Endothelial cell of umbilical vein (primary cell): ENCODE data around the gene JADE3. TPM values are rescaled to one million over a fixed set of nuclear protein-coding genes. Genes with fewer than 3 reads are reported as not detected.

Experiments
- BruUV-seq: library from RNA; stranded (reverse); fragments of 400-500 nt; replicated peaks from 2 replicates; lab custom pipeline; 2021; lab: Mats Ljungman, UMichigan
- CTCF ChIA-PET: fragments of 300-600, 350-600 bp; sonication (Branson Sonifier 250); formaldehyde crosslinking; loops from one replicate; lab custom pipeline; 2021; ENCODE audit warnings: antibody characterized with exemption, inconsistent platforms; lab: Charles Lee
- POLR2A ChIA-PET: fragments of 300-600, 350-600 bp; sonication (Branson Sonifier 250); formaldehyde crosslinking; loops from one replicate; lab custom pipeline; 2021; ENCODE audit warnings: antibody characterized with exemption, inconsistent platforms; lab: Charles Lee
- DNase-seq: peaks from one replicate; pipeline ENCODE4 v3.0.0-alpha.2; 2011; ENCODE audit warnings: low read depth, low spot score
- FAIRE-seq: peaks from 2 replicates; lab custom pipeline; 2011; peaks lifted over from hg19 to GRCh38; lab: Jason Lieb, UNC
- H2AFZ ChIP-seq: 2 replicates; pipeline ENCODE4 v1.6.0; 2012; ENCODE audit warnings: low read depth, low read length, control low read depth, inconsistent platforms
- H3K27ac ChIP-seq: 2 replicates; pipeline ENCODE4 v1.5.1; 2011; ENCODE audit warnings: low read depth, mild to moderate bottlenecking, control low read depth, low read length, moderate library complexity; ENCODE audit not compliant: insufficient read depth
- H3K27me3 ChIP-seq, 2 experiments: 2 replicates each; pipeline versions ENCODE4 v1.6.0 to v1.6.1; 2011; ENCODE audit warnings: low read length in 2 of 2, mixed read lengths in 1 of 2; ENCODE audit not compliant: control insufficient read depth in 2 of 2, insufficient read depth in 2 of 2
- H3K36me3 ChIP-seq, 2 experiments: 2 replicates in 1 of 2; 3 replicates in 1 of 2; pipeline ENCODE4 v1.5.1; 2011; ENCODE audit warnings: low read length in 2 of 2, mild to moderate bottlenecking in 1 of 2, moderate library complexity in 1 of 2; ENCODE audit not compliant: control insufficient read depth in 2 of 2, insufficient read depth in 2 of 2; ENCODE audit errors: extremely low read depth in 1 of 2
- H3K4me1 ChIP-seq: 3 replicates; pipeline ENCODE4 v1.5.1; 2011; ENCODE audit warnings: mild to moderate bottlenecking, low read length; ENCODE audit not compliant: control insufficient read depth, insufficient read depth; ENCODE audit errors: extremely low read depth
- H3K4me2 ChIP-seq: 2 replicates; pipeline ENCODE4 v1.6.1; 2011; ENCODE audit warnings: low read length, control low read depth, mixed read lengths; ENCODE audit not compliant: insufficient read depth
- H3K4me3 ChIP-seq, 3 experiments: fragments of 200-600 bp in 1 of 3; sonication (generic), shearing (Covaris generic) in 1 of 3; replicated peaks in 1 of 3; 2 replicates each; pipeline ENCODE4 v1.5.1; 2011 to 2016; ENCODE audit warnings: control low read depth in 3 of 3, low read length in 3 of 3, mild to moderate bottlenecking in 2 of 3, inconsistent platforms in 1 of 3, low read depth in 1 of 3, moderate library complexity in 1 of 3; ENCODE audit not compliant: insufficient read depth in 1 of 3
- H3K79me2 ChIP-seq: 2 replicates; pipeline ENCODE4 v1.6.0; 2012; ENCODE audit warnings: low read length, inconsistent platforms; ENCODE audit not compliant: control insufficient read depth, insufficient read depth
- H3K9ac ChIP-seq: replicated peaks from 2 replicates; pipeline ENCODE3; 2011; ENCODE audit warnings: low read length, control low read depth; ENCODE audit not compliant: insufficient read depth; ENCODE audit errors: extremely low read depth
- H3K9me1 ChIP-seq: replicated peaks from 3 replicates; pipeline ENCODE4 v1.6.0; 2011; ENCODE audit warnings: mild to moderate bottlenecking, low read length; ENCODE audit not compliant: control insufficient read depth, insufficient read depth; ENCODE audit errors: extremely low read depth
- H3K9me3 ChIP-seq: replicated peaks from 2 replicates; pipeline ENCODE4 v1.5.1; 2012; ENCODE audit warnings: low read length, inconsistent platforms; ENCODE audit not compliant: control insufficient read depth, insufficient read depth
- H4K20me1 ChIP-seq: replicated peaks from 2 replicates; pipeline ENCODE3; 2011; ENCODE audit warnings: mild to moderate bottlenecking, low read length; ENCODE audit not compliant: control insufficient read depth, insufficient read depth; ENCODE audit errors: extremely low read depth
- MYC ChIP-seq: IDR thresholded peaks from one replicate; pipeline ENCODE4 v1.6.1; 2011; ENCODE audit warnings: mild to moderate bottlenecking, low read depth, low read length
- dilution Hi-C: fragments of 300-500 bp; cut with MboI; formaldehyde crosslinking; loops from one replicate; pipeline ENCODE4 v1.15.0; 2019; ENCODE audit warnings: low sequenced_read_pairs; ENCODE audit not compliant: extremely low pct_ligation_motif_present
- intact Hi-C: fragments of 100-400 bp; cut with micrococcal nuclease; formaldehyde crosslinking; loops from one replicate; pipeline ENCODE4 v1.10.0; 2022
- polyA plus RNA-seq, 4 experiments: library from polyadenylated mRNA; depleted of rRNA in 3 of 4; stranded (reverse) in 3 of 4; unstranded in 1 of 4; fragments of >200 nt; gene quantifications; 2 replicates each; pipeline versions ENCODE4 v1.2.1 to v1.2.3, GENCODE V29; 2011 to 2012; ENCODE audit warnings: missing spikeins in 1 of 4
- total RNA-seq: library from RNA; stranded (reverse); gene quantifications from 2 replicates; pipeline ENCODE4 v1.2.3, GENCODE V29; 2021
- TF ChIP-seq, protein P1 (sequence below), 2 donors: IDR thresholded peaks; 1 replicate in 1 of 2; 2 replicates in 1 of 2; pipeline ENCODE4 v1.5.1; 2011; ENCODE audit warnings: low read length in 2 of 2, mild to moderate bottlenecking in 2 of 2, moderate library complexity in 2 of 2, control low read depth in 1 of 2, inconsistent platforms in 1 of 2, low read depth in 1 of 2; ENCODE audit not compliant: insufficient read depth in 1 of 2; ENCODE audit errors: extremely low read depth in 1 of 2
- TF ChIP-seq, protein P2 (sequence below): IDR thresholded peaks from 2 replicates; pipeline ENCODE4 v1.6.1; 2011; ENCODE audit not compliant: insufficient read depth, insufficient read length

The JADE3 gene
- total and polyA plus RNA-seq, 2 donors (not counting 3 experiments of a cell fraction or from before 2014, with no cell fraction given): 4.9 to 18.4 TPM

DNA sequence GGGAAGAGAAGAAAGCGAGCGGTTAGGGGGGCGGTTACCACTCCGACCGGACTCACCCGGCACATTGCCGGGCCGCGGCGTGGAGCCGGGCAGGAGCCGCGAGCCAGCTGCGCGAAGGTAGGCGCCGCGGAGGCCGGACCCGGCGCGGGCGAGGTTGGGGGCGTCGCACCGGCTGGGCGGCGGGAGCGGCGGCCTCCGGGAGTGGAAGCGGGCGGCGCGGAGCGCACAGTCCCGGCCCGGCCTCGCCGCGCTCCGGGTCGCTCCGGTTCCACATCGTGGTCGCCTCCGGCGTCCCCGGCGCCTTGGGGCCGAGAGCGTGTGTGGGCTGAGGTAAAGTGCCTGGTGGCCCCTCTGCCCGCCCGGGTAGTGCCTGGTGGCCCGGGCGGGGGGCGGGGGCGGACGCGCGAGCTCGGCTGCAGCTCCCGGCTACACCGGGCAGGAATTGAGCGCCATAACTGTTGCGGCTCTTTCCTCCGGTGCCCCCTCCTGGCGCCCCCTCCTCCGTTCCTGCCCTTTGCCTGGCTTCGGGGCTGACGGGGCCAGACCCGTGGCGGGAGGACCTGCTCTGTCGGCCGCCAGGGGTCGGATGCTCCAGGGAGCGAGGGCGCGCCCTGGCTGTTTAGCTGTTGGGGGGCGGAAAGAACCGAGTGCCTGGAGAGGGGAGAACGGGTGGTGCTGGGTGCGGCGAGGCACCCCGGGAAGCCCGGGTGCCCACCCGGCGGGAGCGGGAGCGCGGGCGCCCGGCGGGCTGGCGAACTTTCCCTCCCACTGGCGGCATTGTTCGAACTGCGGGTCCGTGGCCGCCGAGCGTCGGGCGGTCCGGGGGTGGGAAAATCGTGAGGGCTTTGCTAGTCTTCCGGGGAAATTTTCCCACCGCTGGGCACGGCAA, 626 bp downstream of the JADE3 start:
- no peaks in the 10 kb centered on the region for H3K36me3 ChIP-seq
- no peaks in the 10 kb centered on the region for H3K9me1 ChIP-seq
- peaks cover 11% of the 10 kb centered on the region for H3K4me1 ChIP-seq
- no peaks in the 10 kb centered on the region for H3K9me3 ChIP-seq
- POLR2A ChIA-PET: no interaction called here
- H4K20me1 ChIP-seq: no peaks in the 10 kb centered on the region
- intact Hi-C loops (loop anchor here (1.0 to 2.0 kb wide), 3 partner anchors 9 to 154 kb away; partner anchors contain the start of gene SLC9A7), dilution Hi-C loops (no loop called here)
- H3K79me2 ChIP-seq: peaks cover 31% of the 10 kb centered on the region
- BruUV-seq: no TSS peak
- H3K27me3 ChIP-seq: no peaks in the 10 kb centered on the region
- no peak for FAIRE-seq
- H3K9ac ChIP-seq: peak overlapping the region; percentile 75
- H2AFZ ChIP-seq: peak overlapping the region; percentile 59
- H3K4me2 ChIP-seq: peak overlapping the region; percentile 76
- H3K27ac ChIP-seq: peak overlapping the region; percentile 45
- CTCF ChIA-PET: interaction anchor here (0.6 to 3.6 kb wide), 15 partner anchors 9 to 181 kb away, joined by 3 to 17 read pairs (median 3); partner anchors contain the start of gene RP2
- H3K4me3 ChIP-seq: peak overlapping the region; percentile 72 to 79 (median 75)
- peak; percentile 40 for DNase-seq
- TF ChIP-seq MYC: no peak
- TF ChIP-seq, protein P1, sequence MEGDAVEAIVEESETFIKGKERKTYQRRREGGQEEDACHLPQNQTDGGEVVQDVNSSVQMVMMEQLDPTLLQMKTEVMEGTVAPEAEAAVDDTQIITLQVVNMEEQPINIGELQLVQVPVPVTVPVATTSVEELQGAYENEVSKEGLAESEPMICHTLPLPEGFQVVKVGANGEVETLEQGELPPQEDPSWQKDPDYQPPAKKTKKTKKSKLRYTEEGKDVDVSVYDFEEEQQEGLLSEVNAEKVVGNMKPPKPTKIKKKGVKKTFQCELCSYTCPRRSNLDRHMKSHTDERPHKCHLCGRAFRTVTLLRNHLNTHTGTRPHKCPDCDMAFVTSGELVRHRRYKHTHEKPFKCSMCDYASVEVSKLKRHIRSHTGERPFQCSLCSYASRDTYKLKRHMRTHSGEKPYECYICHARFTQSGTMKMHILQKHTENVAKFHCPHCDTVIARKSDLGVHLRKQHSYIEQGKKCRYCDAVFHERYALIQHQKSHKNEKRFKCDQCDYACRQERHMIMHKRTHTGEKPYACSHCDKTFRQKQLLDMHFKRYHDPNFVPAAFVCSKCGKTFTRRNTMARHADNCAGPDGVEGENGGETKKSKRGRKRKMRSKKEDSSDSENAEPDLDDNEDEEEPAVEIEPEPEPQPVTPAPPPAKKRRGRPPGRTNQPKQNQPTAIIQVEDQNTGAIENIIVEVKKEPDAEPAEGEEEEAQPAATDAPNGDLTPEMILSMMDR (IDR thresholded peaks at IDR 0.05; ENCODE audit: extremely low read depth in 1 of 2, insufficient read depth in 1 of 2, low read depth in 1 of 2, low read length in 2 of 2): peak; percentile 37 to 60
- TF ChIP-seq, protein P2, sequence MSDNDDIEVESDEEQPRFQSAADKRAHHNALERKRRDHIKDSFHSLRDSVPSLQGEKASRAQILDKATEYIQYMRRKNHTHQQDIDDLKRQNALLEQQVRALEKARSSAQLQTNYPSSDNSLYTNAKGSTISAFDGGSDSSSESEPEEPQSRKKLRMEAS: no peak
